Measurements from ENCODE around the gene TNS1. TPM values are rescaled to one million over a fixed set of nuclear protein-coding genes. Genes with fewer than 3 reads are reported as not detected.

The TNS1 gene
- total RNA-seq, 1 experiment from 2014 or later: 3.4 TPM

- H3K79me2 ChIP-seq (ENCODE audit: insufficient read depth, low read length): no peaks in the 10 kb centered on the region
- no peak overlapping the region for H2BK15ac ChIP-seq (ENCODE audit: low read depth, low read length)
- H3K4ac ChIP-seq (ENCODE audit: low read depth, low read length): no peak overlapping the region
- H3K23ac ChIP-seq (ENCODE audit: insufficient read length, low read depth, low read length): no peak overlapping the region
- H3K14ac ChIP-seq (ENCODE audit: insufficient read depth, low read length): no peak overlapping the region
- no peak for TF ChIP-seq CTCF (conservative IDR thresholded peaks at IDR 0.05)
- 0 out of 4 replicates have a peak, but pooled peaks cover 0 to 2% of the 10 kb centered on the region in 2 experiments for H3K4me1 Mint-ChIP-seq
- no peak overlapping the region for H2AK5ac ChIP-seq (ENCODE audit: insufficient read length, low read length)
- no peaks in the 10 kb centered on the region for H3K9me3 ChIP-seq (ENCODE audit: control insufficient read depth, low read depth, low read length)
- no peaks in the 10 kb centered on the region for H3K27me3 ChIP-seq (ENCODE audit: insufficient read depth, low read length)
- no peak overlapping the region for H3K27ac ChIP-seq (ENCODE audit: insufficient read length, low read depth, low read length)
- H3T11ph ChIP-seq (ENCODE audit: low read length): no peak overlapping the region
- no peak for DNase-seq
- H3K79me1 ChIP-seq (ENCODE audit: insufficient read depth, low read depth, low read length, poor library complexity, severe bottlenecking): no peaks in the 10 kb centered on the region
- no peak overlapping the region for H4K5ac ChIP-seq (ENCODE audit: insufficient read length, low read depth, low read length)
- no CpG with 5 or more reads among the region's 3 CpGs for WGBS (ENCODE audit: extremely low coverage, insufficient read length, low lambda C conversion rate)
- H2BK12ac ChIP-seq (ENCODE audit: insufficient read length, low read depth, low read length): no peak overlapping the region
- no peak overlapping the region for H4K8ac ChIP-seq (replicated peaks; ENCODE audit: insufficient read length, low read depth, low read length)
- no peak overlapping the region for H2AFZ ChIP-seq (ENCODE audit: low read length)
- H3K18ac ChIP-seq (ENCODE audit: insufficient read length, low read depth, low read length): no peak overlapping the region
- H3K36me3 Mint-ChIP-seq (ENCODE audit: insufficient read depth in 1 of 3, low read depth in 3 of 3): peaks cover 0 to 6% (median 6%) of the 10 kb centered on the region in 3 experiments; a peak in 3 of 7 replicates
- no peak overlapping the region for H3K4me2 ChIP-seq (ENCODE audit: insufficient read depth, insufficient read length, low read length)
- H3K9ac ChIP-seq (ENCODE audit: extremely low read depth, insufficient read length, low read length): no peak overlapping the region
- no peak overlapping the region for H2BK120ac ChIP-seq (ENCODE audit: low read depth, low read length, poor library complexity, severe bottlenecking)
- H3K9me3 Mint-ChIP-seq: peaks cover 0 to 3% of the 10 kb centered on the region in 2 experiments; a peak in 2 of 5 replicates
- no peak overlapping the region for H3K4me3 Mint-ChIP-seq
- no peaks in the 10 kb centered on the region for H3K23me2 ChIP-seq (ENCODE audit: insufficient read length, low read depth, low read length, poor library complexity, severe bottlenecking)
- no peak overlapping the region for H2BK5ac ChIP-seq (ENCODE audit: insufficient read length, low read length)
- no peaks in the 10 kb centered on the region for H3K4me1 ChIP-seq (ENCODE audit: insufficient read depth, low read length)
- H2BK20ac ChIP-seq (ENCODE audit: low read depth, low read length, poor library complexity, severe bottlenecking): no peak overlapping the region
- peaks cover 1% of the 10 kb centered on the region; the same call in 1 of the 2 replicates for H3K27me3 Mint-ChIP-seq (ENCODE audit: low read depth)
- no peak overlapping the region for H3K27ac Mint-ChIP-seq
- no peak overlapping the region for H3K56ac ChIP-seq (ENCODE audit: insufficient read length, low read depth, low read length)
- H4K91ac ChIP-seq (ENCODE audit: insufficient read length, low read depth, low read length): no peak overlapping the region
- H4K20me1 ChIP-seq (ENCODE audit: control insufficient read depth, insufficient read depth, insufficient read length): no peaks in the 10 kb centered on the region
Observed at GRCh38 chr2:217808326-217808725, 194.5 kb downstream of the TNS1 start.
